GDM1 (cell line): ENCODE results near the gene COPRS.

Source experiments
- DNase-seq: peaks from one replicate; lab custom pipeline; 2025; lab: John Stamatoyannopoulos, UW

The COPRS gene

DNA sequence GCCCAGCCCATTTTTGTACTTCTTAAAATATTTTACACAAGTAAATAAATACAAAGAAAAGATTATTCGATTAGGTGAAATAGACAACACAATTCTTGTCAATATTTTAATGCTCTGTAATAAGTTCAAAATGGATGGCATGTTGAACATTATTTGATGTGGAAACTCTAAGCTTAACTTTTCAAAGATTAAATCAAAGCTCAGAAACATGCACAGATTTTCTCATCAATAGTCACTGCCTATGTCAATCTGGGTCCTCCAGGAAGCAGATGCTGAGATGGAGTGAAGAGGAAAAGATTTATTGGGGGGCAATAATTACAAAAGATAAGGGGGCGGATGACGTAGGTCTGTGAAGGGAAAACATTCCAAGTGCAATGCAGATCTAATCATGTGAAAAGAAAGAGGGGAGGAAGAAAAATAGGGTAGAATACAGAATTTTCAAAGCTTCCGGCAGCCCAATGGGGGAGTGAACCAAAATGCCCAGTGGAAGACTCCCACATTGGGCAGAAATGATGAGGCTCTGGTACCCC, 50.5 kb downstream of the COPRS start:
- no peak for DNase-seq

DNA sequence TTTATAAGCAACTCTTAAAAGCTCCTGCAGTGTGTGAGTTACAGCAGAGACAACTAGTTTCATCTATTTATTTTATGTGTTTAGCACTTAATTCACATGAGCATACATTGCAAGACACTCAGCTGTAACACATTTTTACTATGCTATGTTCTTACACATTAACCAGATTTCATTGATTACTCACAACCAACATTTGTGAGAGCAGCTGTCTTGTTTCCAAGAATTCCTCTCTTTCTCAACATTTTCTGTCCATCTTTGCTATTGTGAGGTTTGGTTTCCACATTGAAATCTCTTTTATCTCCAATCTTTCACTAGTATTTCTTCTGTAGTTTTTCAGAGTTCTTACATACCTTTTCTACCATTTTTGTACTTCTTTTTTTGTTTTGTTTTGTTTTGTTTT, 51.2 kb downstream of the COPRS start:
- DNase-seq, result no peak

DNA sequence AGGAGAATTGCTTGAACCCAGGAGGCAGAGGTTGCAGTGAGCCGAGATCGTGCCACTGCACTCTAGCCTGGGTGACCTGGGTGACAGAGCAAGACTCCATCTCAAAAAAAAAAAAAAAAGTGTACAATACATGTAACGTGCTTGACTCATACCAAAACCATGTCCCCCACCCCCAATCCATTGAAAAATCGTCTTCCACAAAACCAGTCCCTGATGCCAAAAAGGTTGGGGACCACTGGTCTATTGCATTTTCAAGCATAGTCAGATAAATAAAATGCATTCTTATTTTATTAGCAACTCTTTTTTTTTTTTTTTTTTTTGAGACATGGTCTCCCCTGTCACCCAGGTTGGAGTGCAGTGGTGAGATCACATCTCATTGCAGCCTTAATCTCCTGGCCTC, 52.1 kb downstream of the COPRS start:
- no peak for DNase-seq

DNA sequence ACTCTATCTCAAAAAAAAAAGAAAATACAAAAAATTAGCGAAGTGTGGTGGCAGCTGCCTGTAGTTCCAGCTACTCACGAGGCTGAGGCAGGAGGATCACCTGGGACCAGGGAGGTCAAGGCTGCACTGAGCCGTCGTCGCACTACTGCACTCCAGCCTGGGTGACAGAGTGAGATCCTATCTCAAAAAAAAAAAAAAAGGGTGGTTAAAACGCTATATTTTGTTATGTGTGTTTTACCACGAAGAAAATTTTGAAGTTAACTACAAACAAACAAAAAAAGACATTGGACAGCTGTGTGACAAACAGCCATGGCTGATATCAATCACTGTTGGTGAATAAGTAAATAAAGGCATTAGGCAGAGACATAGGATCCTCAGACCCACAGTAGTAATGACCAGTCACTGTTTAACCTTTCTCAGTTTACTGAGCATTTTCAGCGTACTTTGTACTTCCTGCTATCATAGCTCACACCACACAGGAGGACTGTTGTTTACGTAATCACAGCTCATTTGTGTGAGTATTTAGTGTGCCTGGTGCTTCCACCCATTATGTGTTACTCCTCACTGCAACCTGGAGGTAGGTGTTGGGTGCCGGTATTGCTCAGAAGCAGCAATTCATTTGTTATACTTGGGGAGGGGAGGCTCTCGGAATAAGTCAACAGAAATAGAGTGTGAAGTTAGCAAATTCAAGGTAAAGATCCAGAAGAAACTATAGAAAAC, 55.4 kb downstream of the COPRS start:
- no peak for DNase-seq

DNA sequence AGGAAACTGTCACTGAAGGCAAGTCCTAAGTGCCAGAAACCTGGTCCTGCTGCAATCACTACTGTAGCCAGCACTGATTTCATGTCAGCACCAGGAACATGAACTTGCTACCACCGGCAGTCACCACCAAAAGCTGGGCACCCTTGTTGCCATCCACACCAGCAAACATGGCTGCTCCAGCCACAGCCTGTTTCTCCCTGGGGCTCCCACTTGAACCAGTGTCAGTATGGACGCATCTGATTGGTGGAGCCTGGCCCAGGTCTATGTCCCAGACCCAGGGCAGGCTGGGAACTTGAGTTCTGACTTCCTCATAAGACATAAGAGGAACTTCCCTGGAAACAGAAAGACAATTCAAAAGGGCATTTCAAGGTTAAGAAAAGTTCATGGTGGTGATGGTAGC, 56.5 kb downstream of the COPRS start:
- DNase-seq, result no peak
